Kasumi-1 (cell line): Measurements from ENCODE around the gene PROZ.
"Not testable (repeated sequence)": the region's sequence is repeated elsewhere in the genome, so short reads cannot be mapped to it uniquely, and the experiment has no call there.

Experiments used
- DNase-seq, 2 experiments: peaks; one replicate each; lab custom pipeline; 2025; lab: John Stamatoyannopoulos, UW

PROZ gene, protein sequence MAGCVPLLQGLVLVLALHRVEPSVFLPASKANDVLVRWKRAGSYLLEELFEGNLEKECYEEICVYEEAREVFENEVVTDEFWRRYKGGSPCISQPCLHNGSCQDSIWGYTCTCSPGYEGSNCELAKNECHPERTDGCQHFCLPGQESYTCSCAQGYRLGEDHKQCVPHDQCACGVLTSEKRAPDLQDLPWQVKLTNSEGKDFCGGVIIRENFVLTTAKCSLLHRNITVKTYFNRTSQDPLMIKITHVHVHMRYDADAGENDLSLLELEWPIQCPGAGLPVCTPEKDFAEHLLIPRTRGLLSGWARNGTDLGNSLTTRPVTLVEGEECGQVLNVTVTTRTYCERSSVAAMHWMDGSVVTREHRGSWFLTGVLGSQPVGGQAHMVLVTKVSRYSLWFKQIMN

DNA sequence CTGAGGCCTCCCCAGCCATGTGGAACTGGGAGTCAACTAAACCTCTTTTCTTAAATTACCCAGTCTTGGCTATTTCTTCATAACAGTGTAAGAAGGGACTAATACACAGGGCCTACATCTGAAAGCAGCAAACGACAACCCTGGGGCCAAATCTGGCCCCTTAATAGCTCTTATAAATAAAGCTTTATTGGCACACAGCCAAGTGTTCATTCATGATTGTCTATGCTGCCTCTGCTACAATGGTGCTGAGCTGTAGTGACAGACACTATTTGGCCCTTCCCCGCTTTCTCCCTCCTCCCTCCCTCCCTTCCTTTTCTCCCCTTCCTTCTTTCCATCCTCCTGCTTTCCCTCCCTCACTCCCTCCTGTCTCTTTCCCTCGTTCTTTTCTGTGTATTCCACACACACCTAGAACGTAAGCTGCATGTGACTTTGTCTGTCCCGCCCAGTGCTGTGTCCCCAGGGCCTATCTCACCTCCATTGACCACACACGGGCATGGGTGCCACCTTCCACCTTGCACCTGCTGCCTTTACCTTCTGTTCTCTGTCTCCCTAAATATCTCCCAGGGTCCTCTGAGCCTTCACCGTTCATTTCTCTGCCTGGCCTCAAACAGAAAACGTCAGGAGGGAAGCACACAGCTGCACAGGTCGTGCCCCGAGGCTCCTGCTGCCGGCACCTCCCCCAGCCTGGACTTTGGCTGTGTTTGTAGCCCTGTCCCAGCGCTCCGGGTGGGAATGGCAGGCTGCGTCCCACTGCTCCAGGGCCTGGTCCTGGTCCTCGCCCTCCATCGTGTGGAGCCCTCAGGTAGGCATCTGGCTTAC is at the start of gene PROZ:
Gene PROZ, plus strand, starts transcription at position 720 of the 819 bp plus-strand sequence. Its CDS starts 13 bp downstream, at position 733.
- DNase-seq: no peak

DNA sequence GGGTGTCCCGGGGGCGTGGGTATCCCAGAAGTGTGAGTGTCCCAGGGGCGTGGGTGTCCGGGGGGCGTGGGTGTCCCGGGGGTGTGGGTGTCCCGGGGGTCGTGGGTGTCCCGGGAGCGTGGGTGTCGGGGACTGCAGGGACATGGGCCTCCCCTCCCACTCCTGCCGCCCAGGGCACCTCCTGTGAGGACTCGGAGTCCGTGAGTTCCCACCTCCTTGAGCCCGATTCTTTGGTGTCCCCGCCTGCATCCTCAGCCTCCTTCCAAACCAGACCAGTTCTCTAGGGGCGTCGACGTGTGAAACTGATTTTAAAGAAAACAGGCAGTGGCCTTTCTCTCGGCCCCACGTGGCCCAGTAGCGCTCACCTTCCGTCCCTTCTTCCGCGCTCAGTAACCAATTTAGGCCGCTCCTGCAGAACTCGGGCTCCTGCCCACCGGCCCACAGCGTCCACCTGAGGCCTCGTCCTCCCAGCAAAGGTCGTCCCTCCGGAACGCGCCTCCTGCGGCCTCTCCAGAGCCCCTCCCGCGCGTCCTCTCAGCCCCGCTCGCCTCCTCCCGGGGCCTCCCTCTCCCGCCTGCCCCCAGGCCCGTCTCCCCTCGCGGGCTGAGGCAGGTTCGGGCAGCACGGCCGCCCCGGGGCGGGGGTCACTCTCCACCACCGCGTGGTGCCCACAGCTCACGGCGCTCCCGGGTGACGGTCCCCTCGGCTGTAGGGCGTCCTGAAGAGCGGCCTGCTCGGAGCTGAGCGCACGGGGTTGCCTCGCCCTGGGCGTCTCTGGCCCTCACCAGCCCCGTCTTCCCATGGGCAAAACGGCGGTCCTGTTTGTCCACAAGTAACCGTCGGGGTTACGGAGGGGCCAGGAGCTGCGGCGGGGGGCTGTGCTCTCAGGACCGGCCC is 49.0 kb upstream of the PROZ start:
- no peak for DNase-seq

DNA sequence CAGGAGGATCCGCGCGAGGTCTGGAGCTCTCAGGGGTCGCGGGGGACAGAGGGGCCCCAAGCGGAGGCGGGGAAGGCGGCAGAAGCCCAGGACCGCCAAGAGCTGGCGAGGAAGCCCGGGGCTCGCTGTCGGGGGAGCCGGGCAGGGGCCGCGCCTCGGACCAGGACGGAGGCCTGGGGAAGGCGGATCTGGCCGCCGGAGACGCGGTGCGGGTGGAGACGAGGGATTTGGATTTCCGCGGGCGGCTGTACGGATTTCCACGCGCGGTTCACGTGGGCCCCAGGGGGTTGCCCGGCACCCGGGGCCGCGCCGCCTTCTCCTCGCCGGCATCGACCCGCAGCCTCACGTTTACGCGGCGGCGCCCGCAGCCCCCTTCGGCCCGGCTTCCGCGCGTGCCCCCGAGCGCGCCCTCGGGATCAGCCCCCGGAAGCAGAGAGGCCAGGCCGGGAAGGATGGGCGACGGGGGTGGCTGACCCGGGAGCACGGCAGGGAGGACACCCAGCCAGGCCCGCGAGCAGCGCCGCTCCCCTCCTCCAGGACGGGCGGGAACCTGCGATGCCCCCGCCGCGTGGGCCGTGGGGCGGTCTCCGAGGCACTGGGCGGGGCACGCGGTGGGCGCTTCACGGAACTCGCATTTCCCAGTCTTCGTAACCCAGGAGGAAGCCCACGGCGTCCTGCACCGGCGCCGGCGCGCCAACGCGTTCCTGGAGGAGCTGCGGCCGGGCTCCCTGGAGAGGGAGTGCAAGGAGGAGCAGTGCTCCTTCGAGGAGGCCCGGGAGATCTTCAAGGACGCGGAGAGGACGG is 48.2 kb upstream of the PROZ start:
- DNase-seq: no peak

DNA sequence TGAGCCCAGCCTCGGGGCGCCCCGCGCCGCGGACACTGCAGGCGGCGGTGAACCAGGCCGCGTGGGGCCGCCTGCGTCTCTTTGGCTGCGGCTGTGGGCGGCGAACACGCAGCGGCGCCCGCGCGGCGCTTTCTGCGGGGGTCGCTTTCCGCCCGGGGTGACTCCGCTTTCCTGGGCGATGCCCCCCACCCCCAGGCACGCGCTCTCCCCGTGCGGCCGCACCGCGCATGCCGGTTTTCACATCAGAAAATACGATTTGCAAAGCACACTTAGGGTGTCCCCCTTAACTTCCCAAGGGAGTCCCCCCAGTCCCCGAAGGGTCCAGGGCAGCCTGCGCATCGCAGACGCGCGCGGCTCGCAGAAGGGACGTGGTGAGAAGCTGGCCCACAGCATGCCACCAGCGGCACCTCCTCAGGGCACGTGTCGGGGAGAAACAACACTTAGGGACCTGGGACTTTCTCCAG is 47.6 kb upstream of the PROZ start:
- no peak for DNase-seq

DNA sequence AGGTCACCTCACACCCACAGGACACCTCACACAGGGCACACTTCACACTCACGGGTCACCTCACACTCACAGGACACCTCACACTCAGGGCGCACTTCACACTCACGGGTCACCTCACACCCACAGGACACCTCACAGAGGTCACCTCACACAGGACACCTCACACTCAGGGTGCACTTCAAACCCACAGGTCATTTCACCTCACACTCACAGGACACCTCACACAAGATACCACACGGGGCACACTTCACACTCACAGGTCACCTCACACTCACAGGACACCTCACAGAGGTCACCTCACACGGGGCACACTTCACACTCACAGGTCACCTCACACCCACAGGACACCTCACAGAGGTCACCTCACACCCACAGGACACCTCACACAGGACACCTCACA is 46.6 kb upstream of the PROZ start:
- not testable (repeated sequence) for DNase-seq

DNA sequence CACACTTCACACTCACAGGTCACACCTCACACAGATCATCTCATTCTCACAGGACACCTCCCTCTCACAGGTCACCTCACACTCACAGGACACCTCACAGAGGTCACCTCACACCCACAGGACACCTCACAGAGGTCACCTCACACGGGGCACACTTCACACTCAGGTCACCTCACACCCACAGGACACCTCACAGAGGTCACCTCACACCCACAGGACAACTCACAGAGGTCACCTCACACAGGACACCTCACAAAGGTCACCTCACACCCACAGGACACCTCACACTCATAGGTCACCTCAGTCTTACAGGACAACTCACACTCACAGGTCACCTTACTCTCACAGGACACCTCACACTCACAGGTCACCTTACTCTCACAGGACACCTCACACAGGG is 46.0 kb upstream of the PROZ start:
- DNase-seq: not testable (repeated sequence)

DNA sequence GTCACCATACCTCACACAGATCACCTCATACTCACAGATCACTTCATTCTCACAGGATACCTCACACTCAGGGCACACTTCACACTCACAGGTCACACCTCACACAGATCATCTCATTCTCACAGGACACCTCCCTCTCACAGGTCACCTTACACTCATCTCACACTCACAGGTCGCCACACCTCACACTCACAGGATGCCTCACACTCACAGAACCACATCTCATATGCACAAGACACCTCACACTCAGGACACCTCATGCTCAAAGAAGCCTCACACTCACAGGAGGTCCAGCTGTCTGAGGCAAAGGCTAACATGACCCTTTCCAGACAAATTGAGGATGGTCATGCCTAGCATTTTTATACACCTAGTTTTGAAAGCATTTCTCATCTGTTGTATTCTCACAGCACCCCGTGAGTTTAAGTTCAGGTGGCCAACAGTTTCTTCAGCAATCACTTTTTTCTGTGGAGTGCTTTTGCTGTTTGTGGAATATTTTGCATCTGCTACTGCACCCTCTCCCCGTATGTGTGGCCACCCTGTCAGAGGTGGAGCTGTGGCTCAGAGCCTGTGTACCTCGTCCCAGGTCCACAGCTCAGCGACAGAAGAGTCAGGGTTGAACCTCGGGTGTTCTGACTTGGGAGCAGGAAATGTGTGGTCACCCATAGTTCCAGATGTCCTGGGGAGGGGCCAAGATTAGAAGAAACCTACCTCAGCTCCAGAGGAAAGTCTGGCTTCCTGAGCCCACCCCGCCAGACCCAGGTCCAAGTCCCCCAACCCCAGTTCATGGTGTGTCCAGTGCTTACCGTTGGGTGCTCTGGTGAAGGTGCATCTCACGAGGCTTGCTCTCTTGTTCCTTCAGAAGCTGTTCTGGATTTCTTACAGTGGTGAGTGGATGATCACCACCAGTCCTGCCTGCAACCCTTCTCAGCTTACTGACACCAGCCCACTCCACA is 45.3 kb upstream of the PROZ start:
- DNase-seq: no peak

DNA sequence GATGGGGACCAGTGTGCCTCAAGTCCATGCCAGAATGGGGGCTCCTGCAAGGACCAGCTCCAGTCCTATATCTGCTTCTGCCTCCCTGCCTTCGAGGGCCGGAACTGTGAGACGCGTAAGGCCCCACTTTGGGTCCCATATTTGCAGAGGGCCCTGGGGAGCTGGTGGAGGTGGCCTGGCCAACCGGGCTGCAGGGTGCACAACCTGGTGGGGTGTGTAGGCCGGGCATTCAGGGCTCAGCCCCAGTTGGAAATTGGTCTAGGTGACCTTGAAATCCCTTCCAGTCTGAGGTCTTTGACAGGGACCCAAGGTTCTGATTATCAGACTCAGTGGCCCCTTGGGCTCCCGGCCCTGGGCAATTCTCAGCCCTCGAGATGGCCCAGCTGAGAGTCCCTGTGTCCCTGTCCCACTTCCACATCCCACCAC is 44.6 kb upstream of the PROZ start:
- DNase-seq: no peak

DNA sequence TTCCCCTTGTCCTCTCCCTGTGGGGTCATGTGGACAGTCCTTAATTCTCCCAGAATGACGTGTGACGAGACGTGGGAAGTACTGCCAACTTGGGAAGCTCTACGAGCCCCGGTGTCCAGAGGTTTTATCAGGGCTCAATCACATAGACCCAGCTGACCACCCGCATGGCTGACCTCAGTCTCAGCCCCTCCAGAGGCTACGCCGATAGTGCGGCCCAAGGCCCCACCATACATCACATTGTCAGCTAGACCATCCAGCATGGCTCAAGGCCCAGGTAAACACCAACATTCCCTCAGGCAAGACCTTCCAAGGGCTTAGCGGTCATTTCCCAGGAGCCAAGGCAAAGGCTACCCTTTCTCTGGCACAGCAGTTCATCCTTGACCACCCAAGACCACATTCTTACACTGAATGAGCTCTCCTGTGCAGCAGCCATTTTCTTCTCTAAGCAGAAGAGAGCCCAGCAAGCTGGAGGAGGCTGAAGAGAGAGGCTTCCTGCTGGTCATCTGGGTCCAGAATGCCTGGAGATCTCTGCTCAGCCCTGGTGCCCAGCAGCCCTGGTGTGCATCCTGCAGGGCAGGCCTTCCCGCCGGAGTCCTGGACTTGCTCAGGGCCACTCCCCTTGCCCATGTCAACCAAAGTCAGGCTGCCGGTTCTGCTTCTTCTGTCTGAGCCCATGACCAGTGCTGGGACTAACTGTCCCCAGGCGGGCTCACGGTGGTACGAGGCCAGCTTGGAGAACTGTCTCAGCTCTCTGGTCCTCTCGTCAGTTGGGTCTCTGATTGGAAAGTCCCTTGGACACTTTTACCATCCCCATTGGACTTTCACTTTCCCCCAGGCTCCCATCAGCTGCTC is 43.7 kb upstream of the PROZ start:
- DNase-seq: no peak

DNA sequence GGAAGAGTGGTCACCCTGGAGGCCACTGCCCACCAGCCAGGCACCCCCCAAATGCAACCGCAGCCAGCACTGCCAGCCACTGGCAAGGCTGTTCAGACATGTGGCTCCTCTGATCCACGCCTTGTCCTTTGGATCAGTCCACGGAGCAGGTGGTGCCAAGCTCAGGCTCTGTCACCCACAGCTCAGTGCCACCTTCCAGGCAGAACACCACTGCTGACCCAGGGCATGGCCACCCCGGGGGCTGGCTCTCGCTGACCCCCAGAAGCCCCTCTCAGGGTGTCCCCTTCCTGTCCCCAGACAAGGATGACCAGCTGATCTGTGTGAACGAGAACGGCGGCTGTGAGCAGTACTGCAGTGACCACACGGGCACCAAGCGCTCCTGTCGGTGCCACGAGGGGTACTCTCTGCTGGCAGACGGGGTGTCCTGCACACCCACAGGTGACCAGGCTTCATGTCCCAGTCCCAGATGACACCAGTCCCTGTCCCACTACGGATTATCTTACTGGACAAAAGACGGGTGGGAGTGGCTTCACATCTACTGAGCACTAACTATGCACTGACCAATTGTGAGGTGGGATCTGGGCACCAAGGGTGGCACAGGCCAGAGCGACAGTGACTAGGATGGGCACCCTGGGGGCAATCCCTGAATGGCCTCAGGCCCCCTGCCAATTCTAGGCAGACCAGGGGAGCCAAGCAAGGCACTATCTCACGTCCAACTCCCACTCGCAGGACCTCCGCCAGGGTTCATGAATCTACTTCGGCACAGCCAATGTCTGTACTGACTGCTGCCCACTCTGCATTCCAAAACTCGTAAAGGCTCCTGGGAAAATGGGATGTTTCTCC is 42.9 kb upstream of the PROZ start:
- no peak for DNase-seq

DNA sequence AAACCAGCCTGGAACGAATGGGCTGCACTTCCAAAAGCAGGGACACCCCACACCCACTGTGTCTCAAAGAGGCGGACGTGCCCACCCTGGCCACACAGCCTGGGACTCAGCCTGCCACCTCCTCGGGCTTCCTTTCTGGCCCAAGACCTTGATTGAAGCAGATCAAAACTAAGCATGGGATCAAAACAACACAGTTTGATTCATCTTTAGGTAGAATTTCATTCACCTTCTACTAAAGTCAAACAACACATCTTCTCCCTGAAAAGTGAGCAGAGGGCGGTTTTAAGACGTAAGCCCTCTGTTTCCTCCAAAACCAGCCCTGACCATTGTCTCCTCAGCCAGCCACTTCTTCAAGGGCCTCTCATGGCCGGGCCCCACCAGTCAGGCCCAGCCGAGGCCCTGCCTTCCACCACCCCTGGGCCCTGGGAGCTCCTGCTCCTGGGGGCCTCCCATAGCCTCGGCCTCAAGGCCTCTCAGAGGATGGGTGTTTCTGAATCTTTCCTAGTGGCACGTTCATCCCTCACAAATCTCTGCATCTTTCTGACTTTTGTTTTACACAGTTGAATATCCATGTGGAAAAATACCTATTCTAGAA is 42.1 kb upstream of the PROZ start:
- DNase-seq: no peak

DNA sequence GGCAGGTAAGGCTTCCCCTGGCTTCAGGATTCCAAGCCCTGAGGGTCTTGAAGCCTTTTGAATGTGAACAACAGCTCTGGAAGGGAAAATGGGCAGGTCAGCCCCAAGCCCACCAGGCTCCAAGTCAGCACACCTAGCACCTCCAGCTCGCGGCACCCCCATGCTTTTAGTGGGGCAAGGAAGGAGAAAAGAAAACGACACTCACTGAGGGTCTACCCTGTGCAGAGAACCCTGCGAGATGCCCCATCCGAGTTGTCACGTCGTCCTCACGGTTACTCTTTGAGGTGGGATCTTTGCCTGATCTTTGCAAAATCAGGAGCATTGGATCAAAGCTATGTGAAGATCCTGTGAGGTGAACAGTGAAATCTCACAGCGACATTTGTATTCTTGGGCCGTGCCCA is 41.6 kb upstream of the PROZ start:
- DNase-seq: no peak

DNA sequence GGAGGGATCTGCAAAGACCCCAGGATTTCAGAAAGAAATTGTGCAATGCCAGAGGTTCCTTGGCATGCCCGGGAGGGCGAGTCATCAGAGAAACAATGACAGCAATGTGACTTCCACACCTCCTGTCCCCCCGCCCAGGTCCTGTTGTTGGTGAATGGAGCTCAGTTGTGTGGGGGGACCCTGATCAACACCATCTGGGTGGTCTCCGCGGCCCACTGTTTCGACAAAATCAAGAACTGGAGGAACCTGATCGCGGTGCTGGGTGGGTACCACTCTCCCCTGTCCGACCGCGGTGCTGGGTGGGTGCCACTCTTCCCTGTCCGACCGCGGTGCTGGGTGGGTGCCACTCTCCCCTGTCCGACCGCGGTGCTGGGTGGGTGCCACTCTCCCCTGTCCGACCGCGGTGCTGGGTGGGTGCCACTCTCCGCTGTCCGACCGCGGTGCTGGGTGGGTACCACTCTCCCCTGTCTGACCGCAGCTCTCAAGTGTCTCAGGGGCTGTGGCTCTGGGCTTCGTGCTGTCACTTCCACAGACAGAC is 41.0 kb upstream of the PROZ start:
- DNase-seq: no peak

DNA sequence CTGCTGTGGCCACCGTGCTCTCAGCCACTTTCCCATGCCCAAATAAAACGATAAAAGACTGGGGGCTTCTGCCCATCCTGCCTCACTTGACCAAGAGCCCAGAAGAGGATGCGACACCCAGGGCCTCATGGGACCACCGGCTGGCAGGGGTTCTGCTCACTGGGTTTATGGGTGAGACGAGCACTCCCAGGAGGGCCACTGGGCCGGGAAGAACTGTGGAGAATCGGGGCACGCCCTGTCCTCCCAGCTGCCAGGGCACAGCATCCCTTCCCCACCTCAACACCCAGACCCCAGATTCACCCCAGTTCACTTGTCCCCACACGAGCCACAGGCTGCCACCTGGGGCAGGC is 40.6 kb upstream of the PROZ start:
- DNase-seq: no peak

DNA sequence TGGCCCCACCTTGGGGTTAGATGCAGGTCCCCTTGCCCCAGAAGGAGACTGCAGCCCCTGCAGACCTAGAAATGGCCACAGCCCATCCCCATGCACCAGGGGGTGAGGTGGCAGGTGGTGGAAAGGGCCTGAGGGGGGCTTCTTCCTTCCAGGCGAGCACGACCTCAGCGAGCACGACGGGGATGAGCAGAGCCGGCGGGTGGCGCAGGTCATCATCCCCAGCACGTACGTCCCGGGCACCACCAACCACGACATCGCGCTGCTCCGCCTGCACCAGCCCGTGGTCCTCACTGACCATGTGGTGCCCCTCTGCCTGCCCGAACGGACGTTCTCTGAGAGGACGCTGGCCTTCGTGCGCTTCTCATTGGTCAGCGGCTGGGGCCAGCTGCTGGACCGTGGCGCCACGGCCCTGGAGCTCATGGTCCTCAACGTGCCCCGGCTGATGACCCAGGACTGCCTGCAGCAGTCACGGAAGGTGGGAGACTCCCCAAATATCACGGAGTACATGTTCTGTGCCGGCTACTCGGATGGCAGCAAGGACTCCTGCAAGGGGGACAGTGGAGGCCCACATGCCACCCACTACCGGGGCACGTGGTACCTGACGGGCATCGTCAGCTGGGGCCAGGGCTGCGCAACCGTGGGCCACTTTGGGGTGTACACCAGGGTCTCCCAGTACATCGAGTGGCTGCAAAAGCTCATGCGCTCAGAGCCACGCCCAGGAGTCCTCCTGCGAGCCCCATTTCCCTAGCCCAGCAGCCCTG is 40.0 kb upstream of the PROZ start:
- DNase-seq: no peak

DNA sequence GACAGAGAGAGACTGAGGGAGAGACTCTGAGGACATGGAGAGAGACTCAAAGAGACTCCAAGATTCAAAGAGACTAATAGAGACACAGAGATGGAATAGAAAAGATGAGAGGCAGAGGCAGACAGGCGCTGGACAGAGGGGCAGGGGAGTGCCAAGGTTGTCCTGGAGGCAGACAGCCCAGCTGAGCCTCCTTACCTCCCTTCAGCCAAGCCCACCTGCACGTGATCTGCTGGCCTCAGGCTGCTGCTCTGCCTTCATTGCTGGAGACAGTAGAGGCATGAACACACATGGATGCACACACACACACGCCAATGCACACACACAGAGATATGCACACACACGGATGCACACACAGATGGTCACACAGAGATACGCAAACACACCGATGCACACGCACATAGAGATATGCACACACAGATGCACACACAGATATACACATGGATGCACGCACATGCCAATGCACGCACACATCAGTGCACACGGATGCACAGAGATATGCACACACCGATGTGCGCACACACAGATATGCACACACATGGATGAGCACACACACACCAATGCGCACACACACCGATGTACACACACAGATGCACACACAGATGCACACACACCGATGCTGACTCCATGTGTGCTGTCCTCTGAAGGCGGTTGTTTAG is 39.2 kb upstream of the PROZ start:
- DNase-seq: no peak
